ACHN (cell line): ENCODE results near the gene FMN1.

Experiments used
- DNase-seq: peaks from one replicate; pipeline ENCODE4 v3.0.0-alpha.2; 2015
- in situ Hi-C: cut with HindIII; loops from 2 replicates; pipeline ENCODE4 v1.10.0; 2017; ENCODE audit warnings: low sequenced_read_pairs, low pct_ligation_motif_present, low pct_unique_long_range_greater_than_20kb

The FMN1 gene

GRCh38 chr15:33104212-33104611 is 90.3 kb downstream of the FMN1 start:
- in situ Hi-C loops: no loop called here
- no peak for DNase-seq

GRCh38 chr15:33101036-33101435 is 93.5 kb downstream of the FMN1 start:
- in situ Hi-C loops: no loop called here
- DNase-seq: no peak

- in situ Hi-C loops: no loop called here
- DNase-seq: no peak
Measured at GRCh38 chr15:33100314-33100713, 94.2 kb downstream of the FMN1 start.

GRCh38 chr15:33099739-33100138 is 94.8 kb downstream of the FMN1 start:
- in situ Hi-C loops: no loop called here
- no peak for DNase-seq

GRCh38 chr15:33099213-33099612 is 95.3 kb downstream of the FMN1 start:
- in situ Hi-C loops: no loop called here
- no peak for DNase-seq

GRCh38 chr15:33098094-33099058 is 96.1 kb downstream of the FMN1 start:
- peak; percentile 65 for DNase-seq
- in situ Hi-C loops: no loop called here

- in situ Hi-C loops: no loop called here
- no peak for DNase-seq
Measured at GRCh38 chr15:33096134-33096533, 98.4 kb downstream of the FMN1 start.

- in situ Hi-C loops: no loop called here
- no peak for DNase-seq
Measured at GRCh38 chr15:33095641-33096040, 98.9 kb downstream of the FMN1 start.

GRCh38 chr15:33094336-33094735 is 100.2 kb downstream of the FMN1 start:
- in situ Hi-C loops: no loop called here
- no peak for DNase-seq

- in situ Hi-C loops: no loop called here
- no peak for DNase-seq
Measured at GRCh38 chr15:33093222-33093621, 101.3 kb downstream of the FMN1 start.

GRCh38 chr15:33091983-33092693 is 102.4 kb downstream of the FMN1 start:
- in situ Hi-C loops: no loop called here
- no peak for DNase-seq

GRCh38 chr15:33089878-33090757 is 104.4 kb downstream of the FMN1 start:
- no peak for DNase-seq
- in situ Hi-C loops: no loop called here

- in situ Hi-C loops: no loop called here
- DNase-seq: no peak
Measured at GRCh38 chr15:33089165-33089877, 105.2 kb downstream of the FMN1 start.

GRCh38 chr15:33086500-33087121 is 107.9 kb downstream of the FMN1 start:
- in situ Hi-C loops: no loop called here

GRCh38 chr15:33084661-33085060 is 109.9 kb downstream of the FMN1 start:
- in situ Hi-C loops: no loop called here
- no peak for DNase-seq

More at GRCh38 chr15:33086500-33087121, 107.9 kb downstream of the FMN1 start:
- DNase-seq: peak; percentile 52

- in situ Hi-C loops: no loop called here
- DNase-seq: no peak
Measured at GRCh38 chr15:33083232-33084081, 111.1 kb downstream of the FMN1 start.

- no peak for DNase-seq
- in situ Hi-C loops: no loop called here
Measured at GRCh38 chr15:33080006-33080405, 114.5 kb downstream of the FMN1 start.
